Fibroblast of skin of abdomen (primary cell): ENCODE results near the gene ABCB8.

ENCODE experiments used
- DNase-seq: peaks from one replicate; pipeline ENCODE4 v3.0.0-alpha.2; 2013

The ABCB8 gene

GRCh38 chr7:151058781-151059366 lies 30.6 kb downstream of the ABCB8 start:
- DNase-seq, result no peak

DNA sequence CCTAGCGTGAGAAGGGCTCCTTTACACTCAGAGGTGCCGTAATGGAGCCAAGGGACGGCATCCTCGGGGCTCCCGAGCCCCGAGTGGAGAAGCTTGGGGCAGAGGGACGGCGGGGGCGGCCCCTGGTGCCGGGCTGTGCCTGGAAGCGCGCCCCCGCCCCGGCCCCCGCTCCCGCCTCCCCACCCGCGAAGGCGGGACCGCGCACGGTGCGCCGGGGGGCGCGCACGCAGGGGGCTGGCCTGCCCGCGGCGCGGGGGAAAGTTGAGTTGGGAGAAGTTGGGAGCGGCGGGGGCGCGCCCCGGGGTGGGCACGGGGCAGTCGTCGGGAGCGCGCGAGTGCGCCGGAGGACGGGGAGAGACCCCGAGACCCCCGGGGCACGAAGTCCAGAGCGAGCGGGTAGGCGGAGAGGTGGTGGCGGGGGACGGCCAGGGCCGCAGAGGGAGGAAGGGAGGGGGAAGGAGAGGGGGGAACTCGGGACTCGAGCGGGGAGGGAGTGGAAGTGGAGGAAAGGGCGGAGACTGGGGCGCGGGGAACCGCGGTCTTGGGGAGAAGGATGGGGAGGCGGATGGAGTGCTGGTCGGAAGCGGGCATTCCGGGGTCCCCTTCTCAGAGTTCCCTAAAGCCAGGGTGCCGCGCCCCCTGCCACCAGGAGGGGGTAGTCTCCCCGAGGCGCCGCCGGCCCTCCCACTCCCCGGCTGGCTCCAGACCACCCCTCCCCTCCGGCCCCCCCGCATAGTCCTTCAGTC lies 31.3 kb downstream of the ABCB8 start, which contains the start of gene SLC4A2:
SLC4A2 (plus strand) TSS at position 223 of the 746 bp plus-strand sequence. CDS start 2,399 bp downstream, outside the sequence.
- peak; percentile 77 for DNase-seq

- DNase-seq, result no peak
Measured at GRCh38 chr7:151060113-151060415, 31.8 kb downstream of the ABCB8 start.

DNA sequence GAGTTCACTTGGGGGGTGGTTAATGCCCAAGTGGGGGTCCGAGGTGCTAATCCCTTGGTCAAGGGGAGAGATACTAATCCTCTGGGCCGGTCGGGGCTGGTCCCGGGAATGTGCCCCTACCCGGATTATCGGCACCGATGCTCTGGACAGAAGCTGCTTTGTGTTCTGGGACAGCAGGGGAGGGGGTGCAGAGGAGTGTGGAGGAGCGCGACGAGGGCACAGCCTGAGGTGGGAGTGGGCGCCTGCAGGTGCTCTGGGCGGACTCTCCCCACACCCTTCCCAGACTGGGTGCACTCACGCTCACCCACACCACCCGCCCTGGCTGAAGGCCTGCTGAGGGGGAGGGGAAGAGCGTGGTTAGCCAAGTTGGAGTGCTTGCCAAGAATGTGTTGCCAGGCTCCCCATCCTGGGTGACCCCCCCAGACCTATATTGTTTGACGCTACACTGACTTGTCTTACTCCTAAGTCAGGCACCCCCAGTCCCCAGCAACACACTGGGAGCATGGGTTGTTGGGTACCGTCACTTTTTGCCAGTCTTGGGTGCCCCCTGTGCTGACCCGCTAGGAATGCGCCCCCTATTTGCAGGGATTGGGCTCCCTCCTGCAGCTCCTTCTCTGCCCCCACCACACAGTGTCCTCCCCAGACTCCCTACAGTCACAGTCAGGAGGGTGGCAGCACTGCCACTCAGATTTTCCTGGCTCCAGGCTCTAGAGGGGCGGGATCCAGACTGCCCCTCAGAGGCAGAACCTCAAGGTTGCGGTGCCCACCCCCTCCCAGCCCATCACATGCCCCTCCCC lies 32.4 kb downstream of the ABCB8 start:
- DNase-seq, result no peak

- DNase-seq, result no peak
Measured at GRCh38 chr7:151061213-151062110, 33.2 kb downstream of the ABCB8 start.

GRCh38 chr7:151062111-151062398 lies 33.8 kb downstream of the ABCB8 start:
- no peak for DNase-seq

- peak; percentile 58 for DNase-seq
Measured at GRCh38 chr7:151062399-151063211, 34.4 kb downstream of the ABCB8 start.

- no peak for DNase-seq
Measured at GRCh38 chr7:151063212-151063561, 34.9 kb downstream of the ABCB8 start.

- DNase-seq, result no peak
Measured at GRCh38 chr7:151064454-151064853, 36.2 kb downstream of the ABCB8 start.

- no peak for DNase-seq
Measured at GRCh38 chr7:151064993-151065392, 36.7 kb downstream of the ABCB8 start.

GRCh38 chr7:151065516-151065915 lies 37.3 kb downstream of the ABCB8 start:
- no peak for DNase-seq

DNA sequence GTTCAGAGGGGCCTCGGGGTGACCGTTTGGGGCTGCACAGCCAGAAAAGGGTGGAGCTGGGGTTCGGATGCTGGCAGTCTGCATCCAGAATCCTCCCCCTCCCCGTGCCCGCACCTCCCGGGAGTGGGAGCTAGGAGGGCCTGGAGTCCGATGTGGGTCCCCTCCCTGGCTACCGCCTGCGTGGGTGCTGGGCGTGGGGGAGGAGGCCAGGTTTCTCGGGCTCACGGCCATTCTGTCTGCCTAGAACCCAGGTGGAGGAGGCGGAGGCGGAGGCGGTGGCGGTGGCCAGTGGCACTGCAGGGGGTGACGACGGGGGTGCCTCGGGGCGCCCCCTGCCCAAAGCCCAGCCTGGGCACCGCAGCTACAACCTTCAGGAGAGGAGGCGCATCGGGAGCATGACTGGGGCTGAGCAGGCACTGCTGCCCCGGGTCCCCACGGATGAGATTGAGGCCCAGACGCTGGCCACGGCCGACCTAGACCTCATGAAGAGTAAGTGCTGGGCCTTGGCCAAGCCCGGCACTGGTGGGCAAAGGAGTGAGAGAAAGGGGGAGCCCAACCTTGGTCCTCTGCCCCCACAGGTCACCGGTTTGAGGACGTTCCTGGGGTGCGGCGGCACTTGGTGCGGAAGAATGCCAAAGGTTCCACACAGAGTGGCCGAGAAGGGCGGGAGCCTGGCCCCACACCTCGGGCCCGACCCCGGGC lies 38.2 kb downstream of the ABCB8 start:
- no peak for DNase-seq

- DNase-seq, result no peak
Measured at GRCh38 chr7:151068069-151068773, 40.0 kb downstream of the ABCB8 start.

- DNase-seq, result no peak
Measured at GRCh38 chr7:151069841-151070573, 41.8 kb downstream of the ABCB8 start.

GRCh38 chr7:151070574-151070960 lies 42.3 kb downstream of the ABCB8 start:
- DNase-seq, result no peak

- no peak for DNase-seq
Measured at GRCh38 chr7:151071032-151071866, 43.0 kb downstream of the ABCB8 start.

- DNase-seq, result no peak
Measured at GRCh38 chr7:151073990-151074389, 45.7 kb downstream of the ABCB8 start.

DNA sequence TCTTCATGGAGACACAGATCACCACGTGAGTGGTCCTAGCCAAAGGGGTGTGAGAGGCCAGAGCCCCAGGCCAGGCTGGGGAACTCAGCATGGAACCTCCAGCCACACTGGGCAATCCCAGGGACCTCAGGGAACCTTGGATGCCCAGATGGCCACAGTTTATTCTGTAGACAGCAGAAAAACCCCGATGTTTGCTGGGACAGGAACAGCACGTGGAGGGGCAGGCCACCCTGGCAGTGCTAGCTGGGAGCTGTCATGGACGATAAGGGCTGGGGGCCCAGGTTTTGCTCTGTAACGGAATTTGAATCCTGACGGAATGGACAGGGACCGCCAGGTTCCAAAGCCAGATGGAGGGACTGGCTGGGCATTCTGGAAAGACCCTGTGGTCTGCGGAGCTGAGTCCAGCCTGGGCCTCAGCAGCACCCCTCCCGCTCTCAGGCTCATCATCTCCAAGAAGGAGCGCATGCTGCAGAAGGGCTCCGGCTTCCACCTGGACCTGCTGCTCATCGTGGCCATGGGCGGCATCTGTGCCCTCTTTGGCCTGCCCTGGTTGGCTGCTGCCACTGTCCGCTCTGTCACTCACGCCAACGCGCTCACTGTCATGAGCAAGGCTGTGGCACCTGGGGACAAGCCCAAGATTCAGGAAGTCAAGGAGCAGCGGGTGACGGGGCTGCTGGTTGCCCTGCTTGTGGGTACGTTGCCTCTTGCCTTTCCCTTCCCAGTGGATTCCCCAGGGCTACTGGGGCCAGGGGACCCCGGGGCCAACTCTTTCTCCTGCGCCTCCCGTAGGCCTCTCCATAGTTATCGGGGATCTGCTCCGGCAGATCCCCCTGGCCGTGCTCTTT lies 46.8 kb downstream of the ABCB8 start:
- no peak for DNase-seq
